Heart left ventricle (tissue), 13 donors: Measurements from ENCODE around the gene TNFSF15.

ENCODE experiments used
- POLR2A ChIP-seq, 2 donors: fragments of 450-650 bp; IDR thresholded peaks; one replicate each; pipeline ENCODE4 v1.6.1; 2017; ENCODE audit warnings: antibody characterized with exemption in 2 of 2, mild to moderate bottlenecking in 2 of 2, moderate library complexity in 2 of 2
- TF ChIP-seq, protein P1 (sequence below), 12 donors: fragments of 200-600 bp; sonication (generic) in 4 of 12; IDR thresholded peaks; one replicate each; pipeline versions ENCODE4 v1.5.0 to v1.8.0; 2018 to 2022; ENCODE audit warnings: antibody characterized with exemption in 12 of 12, mild to moderate bottlenecking in 5 of 12
- donor health status: ischemic (EF 13 %, LVEDD 7.1; RV severe dilation, severe dysfunction).
- donor health status: DM: no; HTN: yes; CAD: no.
- donor health status: DM: no; HTN: no; CAD: no.
- donor health status: ischemic (EF 25% LVEDD 6.9; RV normal size, moderate dysfunction).
- donor health status: ischemic (EF 25% LVEDD 5.7; RV mildly dilated, moderate dysfunction).
- donor health status: ischemic (EF 35%, LVEDD 5.7; RV mildly dilated, moderate dysfunction).
- donor health status: nonischemic (EF 11% LVEDD 7.7; RV severe dilation, severe dysfunction).
- donor health status: DM: yes; HTN: yes; CAD: no.
- donor health status: PGD.
- donor health status: ischemic (EF 29% LVEDD 5.4; RV normal size, mild dysfunction).
- donor health status: nonischemic (EF 23%, LVEDD 6.1; RV moderate dilation, normal function).

- TF ChIP-seq, protein P1, sequence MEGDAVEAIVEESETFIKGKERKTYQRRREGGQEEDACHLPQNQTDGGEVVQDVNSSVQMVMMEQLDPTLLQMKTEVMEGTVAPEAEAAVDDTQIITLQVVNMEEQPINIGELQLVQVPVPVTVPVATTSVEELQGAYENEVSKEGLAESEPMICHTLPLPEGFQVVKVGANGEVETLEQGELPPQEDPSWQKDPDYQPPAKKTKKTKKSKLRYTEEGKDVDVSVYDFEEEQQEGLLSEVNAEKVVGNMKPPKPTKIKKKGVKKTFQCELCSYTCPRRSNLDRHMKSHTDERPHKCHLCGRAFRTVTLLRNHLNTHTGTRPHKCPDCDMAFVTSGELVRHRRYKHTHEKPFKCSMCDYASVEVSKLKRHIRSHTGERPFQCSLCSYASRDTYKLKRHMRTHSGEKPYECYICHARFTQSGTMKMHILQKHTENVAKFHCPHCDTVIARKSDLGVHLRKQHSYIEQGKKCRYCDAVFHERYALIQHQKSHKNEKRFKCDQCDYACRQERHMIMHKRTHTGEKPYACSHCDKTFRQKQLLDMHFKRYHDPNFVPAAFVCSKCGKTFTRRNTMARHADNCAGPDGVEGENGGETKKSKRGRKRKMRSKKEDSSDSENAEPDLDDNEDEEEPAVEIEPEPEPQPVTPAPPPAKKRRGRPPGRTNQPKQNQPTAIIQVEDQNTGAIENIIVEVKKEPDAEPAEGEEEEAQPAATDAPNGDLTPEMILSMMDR (IDR thresholded peaks at IDR 0.05) = no peak
- no peak for TF ChIP-seq POLR2A (IDR thresholded peaks at IDR 0.05)
These were observed 15.1 kb upstream of the TNFSF15 start for GRCh38 chr9:114820776-114821501.
